Esophagus muscularis mucosa (tissue), 4 donors: Measurements from ENCODE around the gene PHYKPL. TPM values are rescaled to one million over a fixed set of nuclear protein-coding genes. Genes with fewer than 3 reads are reported as not detected.
"Not testable (repeated sequence)": the region's sequence is repeated elsewhere in the genome, so short reads cannot be mapped to it uniquely, and the experiment has no call there.

ENCODE experiments used
- DNase-seq: peaks from one replicate; pipeline ENCODE4 v3.0.0-alpha.2; 2017; ENCODE audit errors: extremely low spot score
- H3K27ac ChIP-seq, 4 donors: fragments of 200-600 bp; sonication (generic); replicated peaks in 1 of 4; 1 replicate in 3 of 4; 2 replicates in 1 of 4; pipeline ENCODE4 v1.5.1; 2016 to 2019; ENCODE audit warnings: mild to moderate bottlenecking in 1 of 4
- H3K27me3 ChIP-seq, 4 donors: fragments of 200-600 bp; sonication (generic); one replicate each; pipeline versions ENCODE4 v1.5.1 to v1.6.0; 2016 to 2019
- H3K36me3 ChIP-seq, 4 donors: fragments of 200-600 bp; sonication (generic); one replicate each; pipeline ENCODE4 v1.5.1; 2016 to 2019
- H3K4me1 ChIP-seq, 4 donors: fragments of 200-600 bp; sonication (generic); one replicate each; pipeline ENCODE4 v1.5.1; 2016 to 2019
- H3K4me3 ChIP-seq, 4 donors: fragments of 200-600 bp; sonication (generic); 1 replicate in 2 of 4; 2 replicates in 2 of 4; pipeline ENCODE4 v1.5.1; 2016 to 2019; ENCODE audit warnings: mild to moderate bottlenecking in 4 of 4, moderate library complexity in 1 of 4
- H3K9me3 ChIP-seq, 4 donors: fragments of 200-600 bp; sonication (generic); 1 replicate in 3 of 4; 2 replicates in 1 of 4; pipeline ENCODE4 v1.5.1; 2016 to 2019
- CTCF ChIP-seq, 3 experiments: fragments of 200-600 bp in 2 of 3; fragments of 450-650 bp in 1 of 3; sonication (generic) in 2 of 3; IDR thresholded peaks; one replicate each; pipeline ENCODE4 v1.5.1; 2017 to 2019; ENCODE audit warnings: antibody characterized with exemption in 3 of 3, mild to moderate bottlenecking in 2 of 3, moderate library complexity in 1 of 3
- EP300 ChIP-seq: sonication (generic); formaldehyde crosslinking; IDR thresholded peaks from one replicate; pipeline ENCODE4 v1.6.1; 2017; ENCODE audit warnings: antibody characterized with exemption
- POLR2A ChIP-seq: fragments of 450-650 bp; IDR thresholded peaks from one replicate; pipeline ENCODE4 v1.6.1; 2017; ENCODE audit warnings: antibody characterized with exemption, moderate library complexity, mild to moderate bottlenecking, low read depth
- POLR2AphosphoS5 ChIP-seq, 2 donors: sonication (generic); formaldehyde crosslinking; IDR thresholded peaks; one replicate each; pipeline ENCODE4 v1.6.1; 2017; ENCODE audit warnings: antibody characterized with exemption in 2 of 2
- WGBS: methylation state at CpG from one replicate; pipeline ENCODE4 v1.1.5; 2018; 5-methylcytosine and 5-hydroxymethylcytosine counted together
- intact Hi-C: fragments of 100-400 bp; cut with DNase I; formaldehyde crosslinking; loops from one replicate; pipeline ENCODE4 v1.15.1; 2023
- total RNA-seq, 4 donors: library from RNA; depleted of rRNA; stranded (reverse); fragments of >200 nt; gene quantifications; one replicate each; pipeline versions ENCODE4 v1.1.0 to v1.2.1, GENCODE V29; 2016

Gene PHYKPL
- total RNA-seq, 4 donors from 2014 or later: 27.4 to 45.1 (median 37.5) TPM

- Histone ChIP-seq H3K27me3 (no peaks in the 10 kb centered on the region), H3K4me1 (peaks cover 16 to 22% (median 18%) of the 10 kb centered on the region in 4 donors), H3K4me3 (no peak overlapping the region), H3K9me3 (no peaks in the 10 kb centered on the region), H3K27ac (no peak overlapping the region), H3K36me3 (peaks cover 0 to 10% (median 7%) of the 10 kb centered on the region in 4 donors)
- intact Hi-C loops: loop anchor here (5.0 kb wide), 1 partner anchor 50 kb away; the partner anchor contains the start of gene NHP2
- no peak for TF ChIP-seq EP300
- TF ChIP-seq POLR2AphosphoS5 (IDR thresholded peaks at IDR 0.05): no peak
- TF ChIP-seq POLR2A: no peak
- no peak for TF ChIP-seq CTCF (IDR thresholded peaks at IDR 0.05)
- no peak for DNase-seq
- 39% methylated on average over 2 of the region's 2 CpGs for WGBS
Measured at GRCh38 chr5:178201927-178202235, 30.7 kb downstream of the PHYKPL start.

GRCh38 chr5:178201221-178201926, 31.2 kb downstream of the PHYKPL start:
- no peaks in the 10 kb centered on the region for H3K27me3 ChIP-seq
- 90% methylated on average over 14 of the region's 14 CpGs for WGBS

GRCh38 chr5:178199581-178200434, 32.8 kb downstream of the PHYKPL start:
- Histone ChIP-seq H3K4me3 (no peak overlapping the region), H3K36me3 (no peaks in the 10 kb centered on the region), H3K4me1 (peaks cover 0 to 6% (median 4%) of the 10 kb centered on the region in 4 donors), H3K27ac (no peak overlapping the region), H3K27me3 (peaks cover 0 to 2% (median 0%) of the 10 kb centered on the region in 4 donors), H3K9me3 (no peaks in the 10 kb centered on the region)
- TF ChIP-seq POLR2AphosphoS5 (IDR thresholded peaks at IDR 0.05) (no peak), POLR2A (no peak), EP300 (no peak), CTCF (IDR thresholded peaks at IDR 0.05) (no peak)
- intact Hi-C loops: loop anchor here (5.0 kb wide), 1 partner anchor 48 kb away; the partner anchor contains the start of gene NHP2
- DNase-seq: no peak
- 80% methylated on average over 12 of the region's 12 CpGs for WGBS

More at GRCh38 chr5:178201221-178201926, 31.2 kb downstream of the PHYKPL start:
- Histone ChIP-seq H3K27ac (no peak overlapping the region), H3K4me3 (no peak overlapping the region), H3K9me3 (no peaks in the 10 kb centered on the region), H3K4me1 (peaks cover 10 to 17% (median 13%) of the 10 kb centered on the region in 4 donors), H3K36me3 (peaks cover 0 to 5% (median 2%) of the 10 kb centered on the region in 4 donors)
- intact Hi-C loops: loop anchor here (5.0 kb wide), 1 partner anchor 49 kb away; the partner anchor contains the start of gene NHP2
- no peak for DNase-seq
- no peak for TF ChIP-seq POLR2AphosphoS5 (IDR thresholded peaks at IDR 0.05)
- no peak for TF ChIP-seq EP300
- TF ChIP-seq CTCF (IDR thresholded peaks at IDR 0.05): no peak
- TF ChIP-seq POLR2A: no peak

- intact Hi-C loops: no loop called here
- no peak overlapping the region for H3K4me3 ChIP-seq
- no peaks in the 10 kb centered on the region for H3K9me3 ChIP-seq
- peaks cover 0 to 3% (median 2%) of the 10 kb centered on the region in 4 donors for H3K4me1 ChIP-seq
- DNase-seq: no peak
- WGBS: 73% methylated on average over 11 of the region's 11 CpGs
- peaks cover 0 to 13% (median 0%) of the 10 kb centered on the region in 4 donors for H3K27me3 ChIP-seq
- no peak overlapping the region for H3K27ac ChIP-seq
- H3K36me3 ChIP-seq: no peaks in the 10 kb centered on the region
- TF ChIP-seq POLR2A (no peak), POLR2AphosphoS5 (IDR thresholded peaks at IDR 0.05) (no peak), CTCF (IDR thresholded peaks at IDR 0.05) (no peak), EP300 (no peak)
Measured at GRCh38 chr5:178198706-178199105, 33.9 kb downstream of the PHYKPL start.

- H3K9me3 ChIP-seq, H3K4me3 ChIP-seq, intact Hi-C loops, H3K4me1 ChIP-seq, H3K27ac ChIP-seq, H3K36me3 ChIP-seq, DNase-seq: not testable (repeated sequence)
- peaks cover 0 to 18% (median 0%) of the 10 kb centered on the region in 4 donors for H3K27me3 ChIP-seq
- WGBS: 85% methylated on average over 10 of the region's 11 CpGs
Measured at GRCh38 chr5:178198151-178198550, 34.5 kb downstream of the PHYKPL start.
